ENCODE data around the gene SLIT3.

SLIT3 gene

DNA sequence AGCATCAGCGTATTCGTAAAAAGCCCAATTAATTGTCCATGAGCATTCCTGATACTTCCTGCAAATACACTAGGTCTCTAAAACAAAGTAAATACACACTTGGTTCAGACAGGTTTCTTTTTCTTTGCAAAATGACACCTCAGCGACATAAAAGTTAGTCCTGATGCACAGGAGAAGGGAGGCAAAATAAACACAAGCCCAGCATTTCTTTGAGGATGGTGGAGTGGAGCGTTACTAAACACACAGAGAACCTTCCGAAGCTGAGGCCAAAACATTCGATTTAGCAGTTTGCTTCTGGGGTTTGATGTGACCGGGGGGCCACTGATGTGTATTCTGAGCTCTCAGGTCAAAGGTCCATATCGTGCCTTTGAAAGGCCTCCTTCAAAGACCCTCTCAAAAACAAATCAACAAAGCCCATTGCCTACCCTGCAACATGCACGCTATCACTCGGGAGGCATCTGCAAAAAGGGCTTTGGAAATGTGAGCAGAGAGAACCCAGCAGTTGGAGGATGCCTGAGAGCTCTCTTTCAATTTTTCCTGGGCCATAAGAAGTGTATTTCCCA lies 453.3 kb downstream of the SLIT3 start:
- no peak overlapping the region for H3K27ac ChIP-seq (ENCODE audit: insufficient read depth, low read length, poor library complexity, severe bottlenecking)
- DNase-seq = no peak
- H3K4me3 ChIP-seq (ENCODE audit: insufficient read depth, low read depth, low read length, poor library complexity, severe bottlenecking) = no peak overlapping the region
- H3K27me3 ChIP-seq (replicated peaks; ENCODE audit: control insufficient read depth, insufficient read depth, low read length, poor library complexity, severe bottlenecking) = no peaks in the 10 kb centered on the region
- no peaks in the 10 kb centered on the region for H3K9me3 ChIP-seq (ENCODE audit: control insufficient read depth, low read length)
- H3K36me3 ChIP-seq (ENCODE audit: control insufficient read depth, insufficient read depth, low read length) = no peaks in the 10 kb centered on the region
- H3K4me1 ChIP-seq (ENCODE audit: control insufficient read depth, insufficient read depth, low read length, poor library complexity, severe bottlenecking) = no peaks in the 10 kb centered on the region

DNA sequence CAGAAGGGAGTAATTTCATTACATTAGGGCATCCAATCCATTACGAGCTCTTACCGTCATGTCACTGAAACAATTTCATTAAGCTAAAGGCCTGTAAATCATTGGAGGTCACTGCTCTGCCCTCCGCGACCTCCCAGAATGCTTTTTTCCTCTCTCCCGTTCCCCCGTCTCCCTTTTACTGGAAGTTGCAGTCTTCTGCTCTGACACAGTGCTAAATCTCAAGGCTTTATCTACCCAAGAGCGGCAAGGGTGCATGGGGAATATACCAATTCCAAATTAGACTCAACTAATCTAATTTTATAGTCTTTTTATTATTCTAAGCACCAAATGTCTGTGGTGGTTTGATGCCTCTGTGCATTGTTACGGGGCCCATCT lies 456.0 kb downstream of the SLIT3 start:
- H3K27me3 ChIP-seq (replicated peaks; ENCODE audit: control insufficient read depth, insufficient read depth, low read length, poor library complexity, severe bottlenecking) = no peaks in the 10 kb centered on the region
- H3K36me3 ChIP-seq (ENCODE audit: control insufficient read depth, insufficient read depth, low read length) = no peaks in the 10 kb centered on the region
- no peaks in the 10 kb centered on the region for H3K4me1 ChIP-seq (ENCODE audit: control insufficient read depth, insufficient read depth, low read length, poor library complexity, severe bottlenecking)
- H3K4me3 ChIP-seq (ENCODE audit: insufficient read depth, low read depth, low read length, poor library complexity, severe bottlenecking) = no peak overlapping the region
- DNase-seq = no peak
- H3K27ac ChIP-seq (ENCODE audit: insufficient read depth, low read length, poor library complexity, severe bottlenecking) = no peak overlapping the region
- H3K9me3 ChIP-seq (ENCODE audit: control insufficient read depth, low read length) = no peaks in the 10 kb centered on the region

DNA sequence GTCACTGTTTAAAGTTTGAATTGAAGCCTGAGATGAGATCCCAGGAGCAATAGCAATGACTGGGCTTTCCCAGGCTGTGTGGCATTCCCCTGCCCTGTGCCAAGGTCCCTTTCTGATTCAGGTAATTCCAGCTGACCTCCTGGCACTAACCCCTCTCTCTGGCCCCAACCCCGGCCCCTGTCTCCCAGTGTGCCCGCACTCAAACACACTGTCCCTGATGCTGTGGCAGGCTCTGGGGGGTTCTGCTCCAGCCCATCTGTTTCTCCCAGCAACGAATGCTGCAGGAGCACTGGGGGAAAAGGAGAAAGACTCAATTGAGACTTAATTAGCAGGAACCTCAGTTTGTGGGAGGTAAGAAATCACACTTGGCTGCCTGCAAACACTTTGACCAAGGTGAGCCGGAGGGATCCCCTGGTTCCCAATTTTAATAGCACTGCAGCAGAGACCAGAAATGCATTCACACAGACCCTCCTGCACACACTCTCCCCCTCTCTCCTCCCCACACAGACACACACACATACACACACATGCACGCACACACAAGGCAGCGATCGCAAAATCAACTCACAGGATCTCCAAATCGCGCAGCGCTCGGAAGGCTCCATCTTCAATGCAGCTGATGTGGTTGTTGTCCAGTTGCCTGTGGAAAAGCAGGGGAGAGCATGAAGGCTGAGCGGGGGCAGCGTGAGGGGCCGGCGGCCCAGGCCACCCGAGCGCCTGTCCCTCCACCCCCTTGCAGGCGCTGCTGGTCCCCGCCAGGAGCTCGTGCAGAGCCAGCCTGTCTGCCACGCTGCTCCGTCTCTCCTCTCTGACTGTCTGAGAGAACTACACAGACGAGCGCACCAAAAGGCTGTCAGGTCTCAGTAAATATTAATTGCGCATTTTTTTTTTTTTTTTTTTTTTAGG lies 456.7 kb downstream of the SLIT3 start:
- no peaks in the 10 kb centered on the region for H3K9me3 ChIP-seq (ENCODE audit: control insufficient read depth, low read length)
- no peak for DNase-seq
- H3K27me3 ChIP-seq (replicated peaks; ENCODE audit: control insufficient read depth, insufficient read depth, low read length, poor library complexity, severe bottlenecking) = no peaks in the 10 kb centered on the region
- no peak overlapping the region for H3K4me3 ChIP-seq (ENCODE audit: insufficient read depth, low read depth, low read length, poor library complexity, severe bottlenecking)
- no peak overlapping the region for H3K27ac ChIP-seq (ENCODE audit: insufficient read depth, low read length, poor library complexity, severe bottlenecking)
- no peaks in the 10 kb centered on the region for H3K36me3 ChIP-seq (ENCODE audit: control insufficient read depth, insufficient read depth, low read length)
- no peaks in the 10 kb centered on the region for H3K4me1 ChIP-seq (ENCODE audit: control insufficient read depth, insufficient read depth, low read length, poor library complexity, severe bottlenecking)

DNA sequence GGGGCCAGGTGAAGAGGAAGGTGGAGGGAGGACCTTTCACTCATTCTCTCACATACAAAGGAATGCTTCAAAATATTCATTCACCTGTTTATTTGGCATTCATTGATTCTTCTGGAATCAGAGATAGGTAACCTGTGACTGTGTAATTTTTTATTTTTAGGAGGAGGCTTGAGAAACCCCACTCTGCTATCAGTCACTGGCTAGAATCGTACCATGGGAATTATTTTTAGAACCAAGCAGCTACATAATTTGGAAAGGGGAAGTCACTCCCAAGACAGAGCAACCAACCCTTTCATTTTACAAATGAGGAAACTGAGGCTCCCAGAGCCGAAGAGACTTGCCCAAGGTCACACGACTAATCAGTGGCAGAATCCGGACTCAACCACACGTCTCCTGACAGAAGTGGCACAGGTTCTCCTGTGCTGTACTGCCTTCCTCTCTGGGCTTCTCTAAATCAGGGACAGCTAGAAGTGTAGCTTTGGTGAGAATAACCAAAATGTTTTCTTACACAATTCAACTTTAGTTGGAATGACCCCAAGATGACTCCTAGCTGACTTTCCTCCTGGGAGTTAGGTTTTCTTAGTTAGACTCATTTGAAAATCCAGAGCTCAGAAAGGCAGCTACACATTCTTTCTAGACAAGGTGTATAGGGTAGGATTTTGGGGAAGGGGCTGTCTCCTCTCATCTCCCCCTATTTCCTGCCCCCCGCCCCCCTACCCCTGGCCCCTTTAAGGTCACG lies 457.5 kb downstream of the SLIT3 start:
- DNase-seq = no peak
- no peaks in the 10 kb centered on the region for H3K27me3 ChIP-seq (replicated peaks; ENCODE audit: control insufficient read depth, insufficient read depth, low read length, poor library complexity, severe bottlenecking)
- H3K4me3 ChIP-seq (ENCODE audit: insufficient read depth, low read depth, low read length, poor library complexity, severe bottlenecking) = no peak overlapping the region
- no peaks in the 10 kb centered on the region for H3K9me3 ChIP-seq (ENCODE audit: control insufficient read depth, low read length)
- H3K27ac ChIP-seq (ENCODE audit: insufficient read depth, low read length, poor library complexity, severe bottlenecking) = no peak overlapping the region
- no peaks in the 10 kb centered on the region for H3K36me3 ChIP-seq (ENCODE audit: control insufficient read depth, insufficient read depth, low read length)
- H3K4me1 ChIP-seq (ENCODE audit: control insufficient read depth, insufficient read depth, low read length, poor library complexity, severe bottlenecking) = no peaks in the 10 kb centered on the region

DNA sequence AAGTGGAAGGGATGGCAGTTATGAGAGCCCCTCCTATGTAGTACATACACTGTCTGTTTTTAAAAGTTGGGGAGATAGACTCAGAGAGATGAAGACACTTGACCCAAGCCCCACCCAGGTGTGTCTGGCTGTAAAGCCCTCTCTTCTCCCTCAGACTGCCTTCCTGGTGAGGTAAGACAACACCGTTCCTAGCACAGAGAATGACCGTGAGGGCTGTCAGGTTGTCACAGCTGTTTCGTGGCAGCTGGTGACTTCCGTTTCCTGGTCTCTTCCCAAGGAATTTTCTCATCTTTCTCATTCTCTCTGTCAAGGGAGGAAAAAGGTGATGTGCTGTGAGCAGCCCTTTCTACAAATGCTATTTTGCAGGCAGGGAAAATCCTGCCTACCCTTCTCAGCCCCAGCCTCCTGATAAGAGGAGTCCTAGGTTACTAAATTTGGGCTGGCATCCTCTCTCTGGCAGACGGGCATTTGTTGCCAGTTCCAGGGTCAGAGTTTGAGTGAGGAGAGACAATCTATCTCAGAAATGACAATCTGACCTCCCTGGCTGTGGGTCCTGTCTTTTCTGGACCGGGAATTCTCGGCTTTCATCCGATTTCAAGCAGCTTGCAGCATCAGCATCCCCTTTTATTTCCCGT lies 458.3 kb downstream of the SLIT3 start:
- H3K4me1 ChIP-seq (ENCODE audit: control insufficient read depth, insufficient read depth, low read length, poor library complexity, severe bottlenecking) = no peaks in the 10 kb centered on the region
- no peak for DNase-seq
- no peak overlapping the region for H3K4me3 ChIP-seq (ENCODE audit: insufficient read depth, low read depth, low read length, poor library complexity, severe bottlenecking)
- H3K9me3 ChIP-seq (ENCODE audit: control insufficient read depth, low read length) = no peaks in the 10 kb centered on the region
- no peak overlapping the region for H3K27ac ChIP-seq (ENCODE audit: insufficient read depth, low read length, poor library complexity, severe bottlenecking)
- no peaks in the 10 kb centered on the region for H3K27me3 ChIP-seq (replicated peaks; ENCODE audit: control insufficient read depth, insufficient read depth, low read length, poor library complexity, severe bottlenecking)
- H3K36me3 ChIP-seq (ENCODE audit: control insufficient read depth, insufficient read depth, low read length) = no peaks in the 10 kb centered on the region

DNA sequence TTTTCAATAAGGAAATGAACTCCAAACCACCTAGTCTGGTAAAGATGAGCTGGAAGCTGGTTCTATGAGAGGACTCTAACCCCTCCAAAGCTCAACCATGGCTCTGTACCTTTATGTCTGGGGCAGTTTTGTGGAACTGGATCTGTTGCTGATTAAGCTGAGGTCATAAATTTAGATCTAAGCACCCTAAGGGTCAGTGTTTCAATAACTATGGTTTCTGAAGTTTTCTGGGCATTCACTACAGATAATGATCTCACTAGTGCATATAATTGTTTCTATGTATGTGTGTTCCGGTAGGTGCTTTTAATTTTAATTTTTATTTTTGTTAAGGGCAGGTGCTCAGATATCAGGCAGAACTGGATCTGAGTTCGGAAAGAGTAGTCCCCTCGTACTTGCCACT lies 463.1 kb downstream of the SLIT3 start:
- no peak for DNase-seq
- Histone ChIP-seq H3K27ac (ENCODE audit: insufficient read depth, low read length, poor library complexity, severe bottlenecking) (no peak overlapping the region), H3K4me1 (ENCODE audit: control insufficient read depth, insufficient read depth, low read length, poor library complexity, severe bottlenecking) (no peaks in the 10 kb centered on the region), H3K36me3 (ENCODE audit: control insufficient read depth, insufficient read depth, low read length) (no peaks in the 10 kb centered on the region), H3K9me3 (ENCODE audit: control insufficient read depth, low read length) (no peaks in the 10 kb centered on the region), H3K4me3 (ENCODE audit: insufficient read depth, low read depth, low read length, poor library complexity, severe bottlenecking) (no peak overlapping the region), H3K27me3 (replicated peaks; ENCODE audit: control insufficient read depth, insufficient read depth, low read length, poor library complexity, severe bottlenecking) (no peaks in the 10 kb centered on the region)

DNA sequence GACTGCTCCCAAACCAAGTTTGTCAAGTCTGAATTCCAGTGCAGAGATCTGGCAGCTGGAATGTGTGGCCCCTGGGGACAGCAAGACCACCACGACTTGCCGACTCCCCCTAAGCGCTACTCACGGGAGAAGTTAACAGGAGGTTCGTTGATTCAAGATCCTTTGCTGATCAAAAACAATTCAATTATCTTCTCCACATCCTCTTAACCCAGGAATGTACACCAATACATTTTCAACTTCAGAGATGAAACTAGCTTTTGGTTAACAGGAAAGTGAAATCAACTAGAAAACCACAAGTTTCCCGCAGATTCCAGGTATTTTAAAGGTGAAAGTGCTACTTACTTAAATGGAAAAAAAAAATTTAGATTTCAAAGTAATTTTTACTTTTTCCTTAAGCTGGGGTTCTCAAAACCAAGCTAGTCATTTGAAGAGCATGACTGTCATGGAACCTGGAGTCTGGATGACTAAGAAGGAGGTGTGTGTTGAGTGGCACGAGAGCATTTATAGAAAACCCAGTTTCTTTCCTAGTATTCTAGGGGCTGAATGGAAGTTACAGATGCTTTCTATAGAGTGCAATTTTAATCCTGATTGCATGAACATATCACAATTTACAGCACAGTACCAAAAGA lies 464.2 kb downstream of the SLIT3 start:
- Histone ChIP-seq H3K27me3 (replicated peaks; ENCODE audit: control insufficient read depth, insufficient read depth, low read length, poor library complexity, severe bottlenecking) (no peaks in the 10 kb centered on the region), H3K27ac (ENCODE audit: insufficient read depth, low read length, poor library complexity, severe bottlenecking) (no peak overlapping the region), H3K36me3 (ENCODE audit: control insufficient read depth, insufficient read depth, low read length) (no peaks in the 10 kb centered on the region), H3K9me3 (ENCODE audit: control insufficient read depth, low read length) (no peaks in the 10 kb centered on the region), H3K4me3 (ENCODE audit: insufficient read depth, low read depth, low read length, poor library complexity, severe bottlenecking) (no peak overlapping the region), H3K4me1 (ENCODE audit: control insufficient read depth, insufficient read depth, low read length, poor library complexity, severe bottlenecking) (no peaks in the 10 kb centered on the region)
- DNase-seq = no peak

DNA sequence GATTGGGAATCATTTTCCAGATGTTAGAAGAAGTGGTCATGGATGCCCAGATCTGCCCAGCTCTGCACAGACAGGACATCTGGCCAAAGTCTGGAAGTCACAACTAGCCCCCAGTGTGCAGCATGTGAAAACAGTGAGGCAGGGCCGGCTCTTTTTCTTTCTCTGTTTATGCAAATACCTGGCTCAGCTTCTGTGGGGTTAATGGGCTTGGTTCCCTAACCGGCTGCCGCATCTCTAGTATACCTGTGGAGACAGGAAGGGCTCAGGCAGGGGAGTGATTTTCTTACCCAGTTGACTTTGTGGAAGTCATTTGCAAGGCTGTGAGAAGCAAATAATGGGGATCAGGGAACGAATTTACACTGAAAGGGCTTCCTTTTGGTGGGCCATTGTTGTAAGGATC lies 467.0 kb downstream of the SLIT3 start:
- no peak overlapping the region for H3K27ac ChIP-seq (ENCODE audit: insufficient read depth, low read length, poor library complexity, severe bottlenecking)
- H3K4me3 ChIP-seq (ENCODE audit: insufficient read depth, low read depth, low read length, poor library complexity, severe bottlenecking) = no peak overlapping the region
- H3K4me1 ChIP-seq (ENCODE audit: control insufficient read depth, insufficient read depth, low read length, poor library complexity, severe bottlenecking) = no peaks in the 10 kb centered on the region
- no peaks in the 10 kb centered on the region for H3K9me3 ChIP-seq (ENCODE audit: control insufficient read depth, low read length)
- no peaks in the 10 kb centered on the region for H3K36me3 ChIP-seq (ENCODE audit: control insufficient read depth, insufficient read depth, low read length)
- no peaks in the 10 kb centered on the region for H3K27me3 ChIP-seq (replicated peaks; ENCODE audit: control insufficient read depth, insufficient read depth, low read length, poor library complexity, severe bottlenecking)
- DNase-seq = no peak

DNA sequence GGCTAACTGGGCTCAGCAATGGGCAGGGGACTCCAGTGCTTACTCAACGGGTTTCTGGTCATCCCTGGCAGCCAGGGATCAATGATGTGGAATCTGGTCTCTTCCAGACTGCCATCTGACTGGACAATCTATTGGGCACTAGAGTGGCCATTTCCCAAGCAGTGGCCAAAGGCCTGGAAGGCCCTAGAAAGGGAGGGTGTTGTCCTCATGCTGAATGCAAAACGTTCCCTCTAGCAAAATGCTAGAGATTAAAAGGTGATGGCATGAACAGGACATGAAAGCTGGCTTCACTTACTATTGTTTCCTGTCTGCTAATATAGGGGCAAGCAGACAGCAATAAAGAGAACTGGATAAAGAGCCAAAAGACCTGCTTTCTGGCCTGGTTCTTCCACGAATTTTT lies 467.6 kb downstream of the SLIT3 start:
- no peak for DNase-seq
- no peak overlapping the region for H3K27ac ChIP-seq (ENCODE audit: insufficient read depth, low read length, poor library complexity, severe bottlenecking)
- H3K4me1 ChIP-seq (ENCODE audit: control insufficient read depth, insufficient read depth, low read length, poor library complexity, severe bottlenecking) = no peaks in the 10 kb centered on the region
- H3K27me3 ChIP-seq (replicated peaks; ENCODE audit: control insufficient read depth, insufficient read depth, low read length, poor library complexity, severe bottlenecking) = no peaks in the 10 kb centered on the region
- no peak overlapping the region for H3K4me3 ChIP-seq (ENCODE audit: insufficient read depth, low read depth, low read length, poor library complexity, severe bottlenecking)
- no peaks in the 10 kb centered on the region for H3K36me3 ChIP-seq (ENCODE audit: control insufficient read depth, insufficient read depth, low read length)
- no peaks in the 10 kb centered on the region for H3K9me3 ChIP-seq (ENCODE audit: control insufficient read depth, low read length)
